Heart right ventricle (tissue), 16 donors: ENCODE results near the gene PEAK1. TPM values are rescaled to one million over a fixed set of nuclear protein-coding genes. Genes with fewer than 3 reads are reported as not detected.
A peak's percentile ranks its signal among the peaks of the same experiment; 100 is the strongest.

ENCODE experiments used
- ATAC-seq, 8 donors: fragments of 200-7000 bp; cut with Tn5 transposase; one replicate each; pipeline ENCODE4 v1.9.1; 2020; ENCODE audit warnings: mild to moderate bottlenecking in 8 of 8, moderate library complexity in 8 of 8, moderate number of reproducible peaks in 1 of 8
- DNase-seq, 2 donors: peaks; one replicate each; pipeline ENCODE4 v3.0.0-alpha.2; 2020
- H3K27ac ChIP-seq, 10 donors: fragments of 200-600 bp; sonication (generic) in 2 of 10; one replicate each; pipeline versions ENCODE4 v1.5.0 to v1.8.0; 2020 to 2022; ENCODE audit warnings: mild to moderate bottlenecking in 3 of 10
- H3K27me3 ChIP-seq, 7 donors: fragments of 200-600 bp; one replicate each; pipeline ENCODE4 v1.8.0; 2021 to 2022; ENCODE audit warnings: mild to moderate bottlenecking in 2 of 7
- H3K36me3 ChIP-seq, 9 donors: fragments of 200-600 bp; sonication (generic) in 1 of 9; one replicate each; pipeline versions ENCODE4 v1.5.0 to v1.8.0; 2020 to 2022; ENCODE audit warnings: mild to moderate bottlenecking in 2 of 9
- H3K4me1 ChIP-seq, 9 donors: fragments of 200-600 bp; sonication (generic) in 1 of 9; one replicate each; pipeline versions ENCODE4 v1.5.0 to v1.8.0; 2020 to 2022; ENCODE audit warnings: mild to moderate bottlenecking in 4 of 9
- H3K4me3 ChIP-seq, 10 donors: fragments of 200-600 bp; sonication (generic) in 2 of 10; one replicate each; pipeline versions ENCODE4 v1.5.0 to v1.8.0; 2020 to 2022; ENCODE audit warnings: mild to moderate bottlenecking in 7 of 10, moderate library complexity in 2 of 10
- H3K9me3 ChIP-seq, 11 donors: fragments of 200-600 bp in 10 of 11; sonication (generic) in 2 of 11; one replicate each; pipeline versions ENCODE4 v1.5.0 to v1.8.0; 2013 to 2022; ENCODE audit warnings: mild to moderate bottlenecking in 2 of 11, control low read depth in 1 of 11, moderate library complexity in 1 of 11
- WGBS, 2 donors: extraction: QIAGEN DNeasy Blood & Tissue Kit; methylation state at CpG; one replicate each; pipeline ENCODE4 v1.1.7; 2013; ENCODE audit warnings: inconsistent platforms in 1 of 2; 5-methylcytosine and 5-hydroxymethylcytosine counted together
- intact Hi-C, 10 donors: fragments of 100-400 bp; cut with DNase I; formaldehyde crosslinking; loops; one replicate each; pipeline versions ENCODE4 v1.11.1 to v1.14.2; 2022
- polyA plus RNA-seq, 2 donors: library from polyadenylated mRNA; stranded (reverse); fragments of 200-250 nt; gene quantifications; one replicate each; pipeline ENCODE4 v1.2.3, GENCODE V29; 2013
- total RNA-seq, 10 donors: library from RNA; stranded (reverse); fragmentation: NEBNext Ultra II Directional in 3 of 10; extraction: Animal tissue kit (Norgen Biotek cat#: 25700) in 3 of 10; gene quantifications; one replicate each; pipeline versions ENCODE4 v1.2.1 to v1.2.4, GENCODE V29; 2021 to 2023
- TF ChIP-seq, protein P1 (sequence below), 9 donors: fragments of 200-600 bp; sonication (generic) in 2 of 9; IDR thresholded peaks; one replicate each; pipeline versions ENCODE4 v1.5.0 to v1.8.0; 2021 to 2022; ENCODE audit warnings: antibody characterized with exemption in 9 of 9, mild to moderate bottlenecking in 5 of 9, moderate library complexity in 1 of 9
- donor health status: Arrhythmogenic right ventricular cardiomyopathy.
- donor health status: ischemic (EF 13 %, LVEDD 7.1; RV severe dilation, severe dysfunction).
- donor health status: healthy with polysubstance abuse.
- donor health status: DM: no; HTN: yes; CAD: no.
- donor health status: DM: no; HTN: no; CAD: no.
- donor health status: ischemic (EF 25% LVEDD 6.9; RV normal size, moderate dysfunction).
- donor health status: ischemic (EF 25% LVEDD 5.7; RV mildly dilated, moderate dysfunction).
- donor health status: healthy.
- donor health status: DM: yes; HTN: yes; CAD: no.
- donor health status: Ischemic cardiomyopathy.
- donor health status: ischemic (EF 35%, LVEDD 5.7; RV mildly dilated, moderate dysfunction).
- donor health status: nonischemic (EF 11% LVEDD 7.7; RV severe dilation, severe dysfunction).
- donor health status: DM: yes; HTN: yes; CAD: no.
- donor health status: PGD.
- donor health status: ischemic (EF 29% LVEDD 5.4; RV normal size, mild dysfunction).
- donor health status: nonischemic (EF 23%, LVEDD 6.1; RV moderate dilation, normal function).

Gene PEAK1
- total and polyA plus RNA-seq, 12 donors: 7.0 to 146 (median 90.8) TPM

DNA sequence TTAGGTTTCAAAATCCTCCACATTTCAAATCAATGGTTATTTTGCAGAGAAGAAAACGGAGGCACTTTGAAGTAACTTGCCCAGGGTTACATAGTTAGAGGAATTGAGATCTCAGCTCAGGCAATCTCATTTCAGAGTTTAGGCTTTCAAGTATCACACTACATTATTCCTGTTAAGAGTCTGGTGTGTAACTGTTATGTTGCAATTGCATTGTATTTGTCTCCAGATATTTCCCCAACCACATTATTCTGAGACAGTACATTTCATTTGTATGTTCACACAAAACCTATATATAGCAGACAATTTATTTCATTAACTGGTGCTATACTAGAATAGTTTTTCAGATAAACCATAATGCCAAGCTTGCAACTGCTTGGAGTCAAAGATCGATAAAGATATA is 194.8 kb downstream of the PEAK1 start:
- no peak for ATAC-seq
- intact Hi-C loops: loop anchor here in 1 of 10 donors (10.0 kb wide), 2 partner anchors 60 to 190 kb away; no protein-coding TSS in a partner anchor

DNA sequence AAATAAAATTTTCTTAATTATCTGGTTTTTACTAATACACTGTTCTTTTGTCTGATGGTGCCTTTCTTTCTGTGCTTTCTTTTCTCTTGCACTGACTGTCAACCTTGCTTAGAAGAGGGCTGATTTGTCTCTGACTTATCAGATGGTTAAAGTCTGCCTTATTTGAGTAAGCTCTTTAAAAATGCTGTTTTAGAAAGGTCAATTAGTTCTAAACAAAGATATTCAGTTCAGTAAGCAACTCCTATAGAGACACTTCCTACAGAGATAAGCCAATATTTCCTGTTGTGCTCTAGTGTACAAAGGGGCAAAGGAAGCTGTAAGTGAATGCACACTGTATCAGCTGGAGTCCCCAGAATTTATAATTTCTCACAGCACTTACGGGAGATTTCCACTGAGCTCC is 195.6 kb downstream of the PEAK1 start:
- Histone ChIP-seq H3K36me3 (no peaks in the 10 kb centered on the region), H3K27me3 (no peaks in the 10 kb centered on the region), H3K9me3 (no peaks in the 10 kb centered on the region), H3K4me1 (peaks cover 0 to 50% (median 28%) of the 10 kb centered on the region in 9 donors), H3K4me3 (no peak overlapping the region), H3K27ac (peak overlapping the region in 5 of 10 donors; percentile 7 to 60 (median 33))
- ATAC-seq: peak in 2 of 8 donors; percentile 48 to 55
- WGBS, 2 donors: 67 to 76% methylated on average over 1 of the region's 1 CpG
- no peak for DNase-seq
- intact Hi-C loops: loop anchor here in 1 of 10 donors (10.0 kb wide), 2 partner anchors 60 to 190 kb away; no protein-coding TSS in a partner anchor
- TF ChIP-seq, protein P1, sequence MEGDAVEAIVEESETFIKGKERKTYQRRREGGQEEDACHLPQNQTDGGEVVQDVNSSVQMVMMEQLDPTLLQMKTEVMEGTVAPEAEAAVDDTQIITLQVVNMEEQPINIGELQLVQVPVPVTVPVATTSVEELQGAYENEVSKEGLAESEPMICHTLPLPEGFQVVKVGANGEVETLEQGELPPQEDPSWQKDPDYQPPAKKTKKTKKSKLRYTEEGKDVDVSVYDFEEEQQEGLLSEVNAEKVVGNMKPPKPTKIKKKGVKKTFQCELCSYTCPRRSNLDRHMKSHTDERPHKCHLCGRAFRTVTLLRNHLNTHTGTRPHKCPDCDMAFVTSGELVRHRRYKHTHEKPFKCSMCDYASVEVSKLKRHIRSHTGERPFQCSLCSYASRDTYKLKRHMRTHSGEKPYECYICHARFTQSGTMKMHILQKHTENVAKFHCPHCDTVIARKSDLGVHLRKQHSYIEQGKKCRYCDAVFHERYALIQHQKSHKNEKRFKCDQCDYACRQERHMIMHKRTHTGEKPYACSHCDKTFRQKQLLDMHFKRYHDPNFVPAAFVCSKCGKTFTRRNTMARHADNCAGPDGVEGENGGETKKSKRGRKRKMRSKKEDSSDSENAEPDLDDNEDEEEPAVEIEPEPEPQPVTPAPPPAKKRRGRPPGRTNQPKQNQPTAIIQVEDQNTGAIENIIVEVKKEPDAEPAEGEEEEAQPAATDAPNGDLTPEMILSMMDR (IDR thresholded peaks at IDR 0.05): no peak

More for the DNA sequence above, 194.8 kb downstream of the PEAK1 start:
- Histone ChIP-seq H3K36me3 (peaks cover 0 to 5% (median 0%) of the 10 kb centered on the region in 9 donors), H3K27ac (peak overlapping the region in 2 of 10 donors; percentile 33 to 60), H3K9me3 (no peaks in the 10 kb centered on the region), H3K4me1 (peaks cover 0 to 50% (median 28%) of the 10 kb centered on the region in 9 donors), H3K4me3 (no peak overlapping the region), H3K27me3 (no peaks in the 10 kb centered on the region)
- WGBS, 2 donors: 70 to 73% methylated on average over 2 of the region's 2 CpGs
- TF ChIP-seq, protein P1 (IDR thresholded peaks at IDR 0.05): no peak
- DNase-seq: no peak

DNA sequence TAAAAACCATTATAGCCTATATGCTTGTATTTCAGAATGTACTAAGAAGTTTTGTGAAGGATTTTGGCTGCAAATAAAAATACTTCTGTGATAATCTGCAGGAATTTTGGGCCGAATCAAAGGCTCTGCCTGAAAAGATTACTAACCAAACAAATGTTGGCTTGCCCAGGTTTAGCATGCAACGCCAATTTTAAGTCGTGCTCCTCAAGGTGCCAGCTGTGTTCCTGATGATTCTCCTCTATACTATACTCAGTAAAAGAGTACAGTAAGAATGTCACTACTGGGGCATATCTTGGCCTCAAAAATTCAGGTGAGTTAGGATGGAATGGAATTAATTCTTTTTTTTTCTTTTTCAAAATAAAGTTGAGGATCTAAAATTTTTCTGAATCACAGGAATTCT is 198.2 kb downstream of the PEAK1 start:
- no peak overlapping the region for H3K4me3 ChIP-seq
- intact Hi-C loops: loop anchor here in 1 of 10 donors (10.0 kb wide), 2 partner anchors 63 to 193 kb away; no protein-coding TSS in a partner anchor
- H3K36me3 ChIP-seq: peaks cover 0 to 11% (median 0%) of the 10 kb centered on the region in 9 donors
- no peaks in the 10 kb centered on the region for H3K27me3 ChIP-seq
- H3K9me3 ChIP-seq: no peaks in the 10 kb centered on the region
- ATAC-seq (no peak), DNase-seq (no peak)
- TF ChIP-seq, protein P1 (IDR thresholded peaks at IDR 0.05): no peak
- H3K27ac ChIP-seq: no peak overlapping the region
- WGBS, 2 donors: 88 to 89% methylated on average over 3 of the region's 3 CpGs
- peaks cover 0 to 47% (median 25%) of the 10 kb centered on the region in 9 donors for H3K4me1 ChIP-seq

DNA sequence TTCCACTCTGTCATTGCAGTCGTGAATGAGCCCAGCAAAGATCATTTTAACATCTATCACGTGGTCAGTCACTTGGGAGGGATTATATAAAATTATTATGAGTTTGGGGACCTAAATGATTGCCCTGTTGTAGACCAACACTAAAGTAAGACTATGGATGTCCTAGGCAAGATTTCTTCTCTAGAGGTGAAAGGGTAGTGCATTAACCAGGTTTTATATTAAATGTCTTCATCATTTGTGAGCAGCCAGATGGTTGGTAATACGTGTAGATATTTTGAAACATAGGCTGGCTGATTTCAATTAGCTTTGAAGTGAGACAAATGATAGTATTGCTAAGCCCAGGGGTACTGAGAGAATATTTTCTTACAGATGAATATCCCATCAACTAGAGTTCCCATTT is 198.7 kb downstream of the PEAK1 start:
- H3K36me3 ChIP-seq: peaks cover 0 to 14% (median 0%) of the 10 kb centered on the region in 9 donors
- H3K9me3 ChIP-seq: no peaks in the 10 kb centered on the region
- no peaks in the 10 kb centered on the region for H3K27me3 ChIP-seq
- no peak overlapping the region for H3K27ac ChIP-seq
- ATAC-seq (no peak), DNase-seq (no peak)
- H3K4me3 ChIP-seq: no peak overlapping the region
- intact Hi-C loops: loop anchor here in 1 of 10 donors (10.0 kb wide), 2 partner anchors 64 to 194 kb away; no protein-coding TSS in a partner anchor
- H3K4me1 ChIP-seq: peaks cover 0 to 41% (median 20%) of the 10 kb centered on the region in 9 donors
- WGBS, 2 donors: 85 to 87% methylated on average over 3 of the region's 3 CpGs
- TF ChIP-seq, protein P1 (IDR thresholded peaks at IDR 0.05): no peak
